Occipital lobe (tissue), 2 donors: ENCODE results near the gene PDS5B. TPM values are rescaled to one million over a fixed set of nuclear protein-coding genes. Genes with fewer than 3 reads are reported as not detected.

Experiments used
- DNase-seq: peaks from one replicate; lab custom pipeline; 2025; lab: John Stamatoyannopoulos, UW
- total RNA-seq: library from RNA; depleted of rRNA; stranded (reverse); fragments of >200 nt; gene quantifications from one replicate; pipeline ENCODE4 v1.2.3, GENCODE V29; 2014

Gene PDS5B
- total RNA-seq, 1 donor from 2014 or later, result 166 TPM

- DNase-seq, result no peak
These were observed 4.0 kb downstream of the PDS5B start for GRCh38 chr13:32590266-32590665.

GRCh38 chr13:32592082-32592481 is 5.8 kb downstream of the PDS5B start:
- DNase-seq, result no peak

GRCh38 chr13:32594157-32594738 is 8.0 kb downstream of the PDS5B start:
- no peak for DNase-seq

- DNase-seq, result no peak
These were observed 9.1 kb downstream of the PDS5B start for GRCh38 chr13:32595306-32595705.

DNA sequence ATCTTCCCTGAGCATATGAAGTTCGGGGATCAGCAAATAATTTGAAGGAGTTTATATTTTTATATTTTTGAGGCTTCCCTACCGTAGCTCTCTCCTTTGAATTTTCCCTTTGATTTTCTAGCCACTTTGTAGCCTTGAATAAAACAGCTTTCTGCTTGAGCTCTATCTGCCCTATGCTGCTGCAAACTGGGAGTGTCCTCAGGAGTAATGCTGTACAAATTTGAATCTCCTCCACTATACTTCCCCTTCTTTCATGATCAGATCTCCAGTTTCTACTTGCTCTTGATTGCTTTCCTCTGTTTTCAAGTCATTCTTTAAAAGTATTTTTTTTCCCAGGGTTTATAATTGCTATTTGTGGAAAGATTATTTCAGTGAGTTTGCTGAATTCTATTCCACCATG is 14.6 kb downstream of the PDS5B start:
- DNase-seq, result no peak

DNA sequence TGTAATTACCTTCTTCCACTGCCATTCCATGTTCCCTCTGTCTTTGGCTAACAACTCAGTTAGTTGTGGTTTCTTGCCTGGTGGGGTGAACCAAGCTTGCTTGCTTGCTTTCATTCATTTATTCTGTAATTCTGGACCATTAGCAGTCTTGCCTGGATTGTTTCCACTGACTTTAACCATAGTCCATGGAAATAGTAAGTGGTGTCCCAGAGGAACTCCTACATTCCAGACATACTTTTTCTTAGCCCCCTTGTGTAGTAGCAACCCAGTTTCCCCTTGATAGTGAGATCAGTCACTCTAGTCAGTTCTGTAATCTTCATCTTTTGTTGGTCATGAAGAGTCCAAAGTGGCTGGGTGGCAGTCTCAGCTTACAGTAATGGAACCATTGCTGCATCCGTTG is 23.2 kb downstream of the PDS5B start:
- no peak for DNase-seq

DNA sequence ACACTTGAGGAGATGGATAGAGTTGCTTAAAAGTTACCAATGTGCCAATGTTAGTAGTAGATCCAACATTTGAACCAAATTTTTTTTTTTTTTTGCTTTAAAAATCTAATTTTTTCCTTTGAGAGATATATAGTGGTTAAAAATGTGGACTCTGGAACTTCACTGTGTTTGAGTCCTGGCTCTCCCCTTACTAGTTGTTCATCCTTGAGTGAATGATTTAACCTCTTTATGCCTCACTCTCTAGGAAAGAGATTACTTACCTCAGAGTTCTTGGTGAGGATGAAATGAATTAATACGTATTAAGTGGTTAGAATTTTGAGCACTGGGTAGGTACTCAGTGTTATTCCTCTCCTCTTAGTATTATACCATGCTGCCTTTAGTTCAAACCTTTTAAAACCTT is 24.3 kb downstream of the PDS5B start:
- DNase-seq, result no peak

DNA sequence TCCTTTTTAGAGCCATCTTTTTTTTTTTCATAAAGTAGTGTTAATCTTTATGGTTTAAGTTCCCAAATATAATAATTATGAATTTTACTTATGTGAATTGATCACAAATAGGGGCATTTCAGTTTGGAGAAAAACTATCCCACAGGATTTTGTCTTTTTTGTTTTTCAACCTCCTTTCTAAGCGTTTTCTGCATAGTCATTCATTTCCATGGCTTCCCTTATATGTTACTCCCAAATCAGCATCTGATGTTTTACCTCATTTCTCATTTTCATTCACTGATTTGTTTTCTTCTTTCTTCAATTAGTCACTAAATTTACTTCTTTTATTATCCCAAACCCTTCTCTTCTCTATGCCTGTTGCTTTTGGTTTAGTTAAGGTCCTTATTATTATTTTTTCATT is 24.7 kb downstream of the PDS5B start:
- DNase-seq, result no peak

DNA sequence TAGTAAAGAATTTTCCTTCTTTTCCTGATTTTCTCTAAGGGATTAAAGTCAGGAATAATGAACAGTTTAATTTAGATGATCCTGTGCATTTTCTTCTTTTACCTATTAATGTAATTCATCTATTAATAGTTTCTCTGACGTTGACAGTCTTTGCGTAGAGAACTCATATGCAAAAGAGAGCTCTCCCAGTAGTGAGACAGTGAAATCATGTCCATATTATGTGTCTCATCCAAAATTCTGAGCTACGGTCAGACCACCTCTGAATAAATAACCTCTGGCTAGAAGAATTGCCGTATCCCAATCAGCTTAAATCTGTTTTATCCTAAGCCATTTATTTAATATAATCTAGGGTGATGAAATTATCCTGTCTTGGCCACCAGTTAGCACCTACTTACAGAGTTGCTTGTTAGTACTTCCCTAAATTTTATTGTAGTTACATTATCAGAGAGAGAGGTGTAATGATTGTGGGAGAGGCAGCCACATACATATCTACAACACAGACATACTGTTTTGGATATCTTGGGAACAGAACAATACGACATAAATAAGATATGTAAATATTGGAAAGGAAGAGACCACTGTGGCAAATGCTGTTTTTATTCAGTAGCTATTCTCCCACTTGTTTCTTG is 30.7 kb downstream of the PDS5B start:
- DNase-seq, result no peak

DNA sequence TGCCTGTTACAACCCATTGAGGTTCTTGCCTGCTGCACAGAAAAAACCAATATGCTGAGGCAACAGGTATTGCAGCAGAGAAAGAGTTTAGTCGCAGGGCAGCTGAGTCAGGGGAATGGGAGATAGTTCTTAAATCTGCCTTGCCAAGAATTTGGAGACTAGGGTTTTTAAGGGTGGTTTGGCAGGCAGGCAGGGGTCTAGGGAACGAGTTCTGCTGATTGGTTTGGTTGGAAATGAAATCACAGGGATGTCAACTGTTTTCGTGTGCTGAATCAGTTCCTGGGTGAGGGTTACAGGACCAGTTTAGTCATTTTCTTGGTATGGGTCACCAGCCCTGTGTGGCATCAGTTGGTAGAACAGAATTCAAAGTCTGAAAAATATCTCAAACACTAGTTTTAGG is 36.6 kb downstream of the PDS5B start:
- no peak for DNase-seq

- DNase-seq, result no peak
These were observed 38.2 kb downstream of the PDS5B start for GRCh38 chr13:32624441-32624840.

DNA sequence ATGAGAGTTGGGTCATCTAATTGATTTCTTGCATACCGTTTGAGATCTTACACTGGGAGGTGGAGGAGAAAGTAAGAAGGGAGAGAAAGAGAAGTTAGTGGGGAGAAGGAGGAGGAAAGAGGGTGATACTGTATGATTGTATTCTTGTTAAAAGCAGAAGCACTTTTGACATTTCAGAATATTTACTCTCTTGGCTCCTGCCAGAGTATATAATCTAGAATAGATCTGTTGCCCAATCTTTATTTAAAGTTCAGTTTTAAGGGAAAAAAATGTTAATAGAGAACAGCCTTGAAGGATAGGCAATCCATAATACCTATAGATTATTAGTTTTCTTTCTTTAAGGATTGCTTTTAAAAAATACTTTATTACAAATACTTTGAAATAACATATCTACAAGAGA is 41.5 kb downstream of the PDS5B start:
- DNase-seq, result no peak

GRCh38 chr13:32629313-32629712 is 43.1 kb downstream of the PDS5B start:
- DNase-seq, result no peak

DNA sequence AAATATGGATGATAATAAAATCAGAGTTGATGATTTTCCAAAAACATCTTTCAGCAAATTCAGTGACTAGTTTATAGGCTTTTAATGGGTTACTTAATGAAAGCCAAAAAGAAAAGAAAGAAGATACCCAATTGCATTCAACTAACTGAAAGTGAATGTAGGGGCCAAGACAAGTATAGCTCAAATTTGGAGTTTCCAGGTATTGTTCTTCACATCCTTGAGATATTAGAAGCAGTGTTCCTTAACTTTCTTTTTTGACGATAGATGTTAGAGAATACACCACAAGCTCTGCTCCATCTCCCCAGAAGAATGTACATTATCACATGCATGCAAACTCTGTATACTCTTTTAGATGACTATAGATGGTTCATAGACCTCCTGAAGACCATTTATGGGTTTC is 43.6 kb downstream of the PDS5B start:
- no peak for DNase-seq

GRCh38 chr13:32632343-32632909 is 46.2 kb downstream of the PDS5B start:
- no peak for DNase-seq

DNA sequence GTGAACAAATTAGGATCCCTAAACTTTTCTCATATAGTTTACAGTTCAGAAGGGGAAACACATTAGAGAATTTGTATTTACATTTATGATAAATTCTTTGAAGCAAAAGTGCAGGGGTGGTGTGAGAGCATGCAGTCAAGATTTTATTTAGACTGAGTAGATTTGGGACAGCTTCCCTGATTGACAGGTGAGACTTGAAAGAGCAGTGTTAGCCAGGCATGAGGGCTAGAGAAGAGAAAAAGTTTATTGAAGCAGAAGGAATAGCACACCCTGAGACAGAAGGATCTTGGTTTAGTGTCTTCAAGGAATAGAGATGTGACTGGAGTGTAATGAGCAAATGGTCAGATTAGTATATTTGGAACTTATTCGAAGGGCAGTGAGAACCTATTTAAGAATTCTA is 50.5 kb downstream of the PDS5B start:
- no peak for DNase-seq

DNA sequence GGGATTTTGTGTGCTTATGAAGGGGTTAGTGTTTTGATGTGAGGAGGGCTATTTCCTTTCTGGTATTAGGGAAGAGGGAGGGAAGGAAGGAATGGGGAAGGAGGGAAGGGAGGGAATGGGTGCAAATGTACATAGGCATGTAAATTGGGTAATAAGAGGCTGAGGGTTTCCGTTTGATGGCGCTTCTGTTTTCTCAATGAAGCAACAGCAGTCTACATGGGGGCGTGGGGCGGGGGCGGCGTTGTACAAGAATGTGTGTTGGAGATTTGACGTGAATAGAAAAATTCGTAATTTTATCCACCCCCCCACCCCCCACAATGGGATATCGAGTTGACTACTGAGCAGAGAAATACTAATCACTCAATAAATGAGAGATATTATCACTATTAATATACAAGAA is 52.5 kb downstream of the PDS5B start:
- DNase-seq, result no peak

GRCh38 chr13:32639502-32640105 is 53.4 kb downstream of the PDS5B start:
- DNase-seq, result peak; percentile 36

DNA sequence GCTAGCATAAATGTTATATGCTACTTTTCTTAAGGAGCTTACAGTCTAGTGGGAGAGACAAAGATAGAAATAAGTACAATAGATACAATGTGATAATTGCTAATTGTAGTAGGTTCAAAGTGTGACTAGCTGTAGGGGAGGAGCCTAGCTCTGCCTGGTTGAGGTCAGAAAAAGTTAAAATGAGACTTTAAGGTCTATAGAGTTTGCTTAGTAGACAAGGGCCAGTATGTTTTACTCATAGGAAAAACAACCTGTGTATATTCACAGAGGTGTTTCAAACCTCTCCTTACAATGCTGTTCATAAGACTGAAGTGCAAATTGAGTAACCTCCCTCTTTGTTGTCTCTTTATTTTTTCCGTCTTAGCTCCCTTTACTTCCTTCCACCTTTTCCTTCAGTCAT is 56.1 kb downstream of the PDS5B start:
- DNase-seq, result no peak

DNA sequence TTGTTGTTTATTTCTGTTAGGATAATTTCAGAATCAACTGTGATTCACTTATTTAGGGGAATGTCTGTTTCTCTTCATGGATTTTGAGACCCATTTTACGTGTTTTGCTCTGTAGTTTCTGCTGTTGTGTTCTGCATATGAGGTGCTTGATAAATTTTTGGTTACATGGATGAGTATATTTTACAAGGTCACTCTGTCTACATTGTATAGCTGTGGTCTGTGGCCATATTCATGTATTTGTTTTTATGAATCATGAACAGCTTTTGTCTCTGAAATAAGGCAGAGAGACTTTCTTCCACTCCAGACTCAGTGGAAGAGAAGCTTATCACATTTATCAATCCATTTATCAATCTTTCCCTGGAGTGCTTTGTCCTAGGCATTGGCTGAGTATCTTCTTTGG is 56.6 kb downstream of the PDS5B start:
- no peak for DNase-seq

GRCh38 chr13:32645854-32646253 is 59.6 kb downstream of the PDS5B start:
- DNase-seq, result no peak

DNA sequence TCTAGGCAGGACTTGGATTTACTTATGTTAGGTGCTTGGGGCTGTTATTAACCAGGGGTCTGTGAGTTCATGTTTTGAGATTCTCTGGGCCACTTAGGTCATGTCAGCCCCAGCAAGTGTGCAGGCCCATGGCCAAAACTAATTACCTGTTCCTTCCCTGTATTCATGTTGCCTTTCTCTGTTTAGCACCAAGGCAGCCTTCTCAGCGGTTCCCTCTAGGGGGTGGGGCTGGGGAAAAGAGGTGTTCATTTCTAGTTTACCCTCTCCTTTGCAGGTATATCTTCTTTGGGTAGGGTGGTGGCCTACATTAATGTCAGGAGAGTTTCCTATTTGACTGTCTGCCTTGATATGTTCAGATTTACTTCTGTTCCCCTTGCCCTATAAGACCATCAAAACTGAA is 61.7 kb downstream of the PDS5B start:
- no peak for DNase-seq

- no peak for DNase-seq
These were observed 64.6 kb downstream of the PDS5B start for GRCh38 chr13:32650705-32651311.
